ENCODE data around the gene ATXN7L2. TPM values are rescaled to one million over a fixed set of nuclear protein-coding genes. Genes with fewer than 3 reads are reported as not detected.
A peak's percentile ranks its signal among the peaks of the same experiment; 100 is the strongest.
"Not testable (repeated sequence)": the region's sequence is repeated elsewhere in the genome, so short reads cannot be mapped to it uniquely, and the experiment has no call there.

The ATXN7L2 gene
- total RNA-seq = 10 to 100 TPM; 14.5 to 15.3 TPM

DNA sequence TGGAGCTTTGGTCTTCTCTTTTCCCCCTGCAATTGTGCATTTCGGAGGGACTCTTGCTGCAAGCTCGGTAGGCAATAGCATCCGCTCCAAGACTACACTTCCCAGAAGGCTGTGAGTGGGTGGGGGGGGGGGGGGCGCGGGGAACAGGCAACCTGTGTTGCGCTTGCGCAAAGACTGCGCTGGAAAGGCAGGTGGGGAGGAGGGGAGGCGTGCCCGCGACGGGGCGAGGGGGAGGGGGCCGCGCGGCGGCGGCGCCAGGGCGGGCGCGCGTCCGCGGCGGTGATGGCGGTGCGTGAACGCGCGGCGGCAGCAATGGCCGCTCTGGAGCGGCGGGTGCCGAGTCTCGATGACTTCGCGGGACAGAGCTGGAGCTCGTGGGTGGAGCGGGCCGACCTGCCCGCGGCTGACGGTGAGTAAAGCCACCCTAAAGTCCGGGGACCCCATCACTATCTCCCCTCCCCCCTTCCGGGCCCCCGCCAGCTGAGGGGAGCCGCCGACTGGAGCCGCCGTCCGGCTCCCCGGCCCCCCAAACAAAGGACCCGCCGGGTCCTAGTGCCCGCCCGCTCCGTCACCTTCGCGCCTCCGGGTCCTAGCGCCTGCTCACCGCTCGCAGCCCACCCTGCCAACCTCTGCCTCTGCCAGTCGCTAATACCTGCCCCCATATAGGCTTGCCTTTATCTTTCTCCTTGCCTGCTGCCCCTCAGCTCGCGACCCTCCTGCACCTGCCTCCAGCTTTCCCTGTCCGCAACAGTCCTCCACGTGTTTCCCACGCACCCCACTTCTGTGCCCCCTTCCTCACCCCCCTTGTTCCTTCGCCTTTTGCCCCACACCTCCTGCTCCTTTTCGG lies at the start of gene ATXN7L2:
Gene ATXN7L2, plus strand, starts transcription at position 234 of the 847 bp plus-strand sequence. Its CDS starts 49 bp downstream, at position 283.
- H3K4me1 Mint-ChIP-seq = peaks cover 27% of the 10 kb centered on the region
- H3K36me3 Mint-ChIP-seq (ENCODE audit: low read depth) = peaks cover 26% of the 10 kb centered on the region
- peak; percentile 77 for ATAC-seq (replicated peaks)
- H3K27me3 Mint-ChIP-seq = no peaks in the 10 kb centered on the region
- peak within 1 kb of the TSS; percentile 92 for H3K27ac Mint-ChIP-seq
- peak within 1 kb of the TSS; percentile 91 for H3K4me3 Mint-ChIP-seq
- no peaks in the 10 kb centered on the region for H3K9me3 Mint-ChIP-seq

GRCh38 chr1:109434484-109434883 lies 49.2 kb upstream of the ATXN7L2 start:
- no peak overlapping the region for H3K4me3 Mint-ChIP-seq
- H3K27me3 Mint-ChIP-seq = peaks cover 6% of the 10 kb centered on the region
- no peaks in the 10 kb centered on the region for H3K4me1 Mint-ChIP-seq
- no peak overlapping the region for H3K27ac Mint-ChIP-seq
- H3K36me3 Mint-ChIP-seq (ENCODE audit: low read depth) = no peaks in the 10 kb centered on the region
- ATAC-seq (replicated peaks) = no peak
- H3K9me3 Mint-ChIP-seq = no peaks in the 10 kb centered on the region

DNA sequence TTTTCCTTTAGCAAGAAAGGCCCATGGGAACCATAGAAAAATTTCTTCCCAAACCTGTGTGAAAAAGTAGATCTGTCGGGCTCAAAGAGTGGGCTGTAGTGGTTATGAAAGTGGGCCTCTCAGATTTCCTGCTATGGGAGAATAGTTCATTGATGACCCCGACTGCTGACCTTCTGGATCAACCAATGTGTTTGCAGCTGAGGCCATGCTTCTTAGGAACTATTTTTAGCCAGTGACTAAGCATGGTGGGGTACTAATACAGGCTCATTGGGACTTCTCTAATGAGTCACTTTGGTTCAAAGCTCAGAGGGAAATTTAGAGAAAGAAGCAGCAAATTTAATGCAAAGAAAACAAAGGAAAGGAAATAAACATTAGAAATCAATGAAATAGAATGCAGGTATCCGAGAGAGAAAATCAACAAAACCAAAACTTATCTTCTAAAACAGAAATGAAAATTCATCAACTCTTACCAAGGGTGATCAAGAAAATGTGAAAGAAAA lies 44.9 kb upstream of the ATXN7L2 start:
- Mint-ChIP-seq H3K27ac (no peak overlapping the region), H3K36me3 (ENCODE audit: low read depth) (no peaks in the 10 kb centered on the region), H3K27me3 (peaks cover 6% of the 10 kb centered on the region), H3K4me3 (no peak overlapping the region), H3K9me3 (no peaks in the 10 kb centered on the region), H3K4me1 (no peaks in the 10 kb centered on the region)
- ATAC-seq (replicated peaks) = peak; percentile 80

- ATAC-seq (replicated peaks) = no peak
- Mint-ChIP-seq H3K9me3 (no peaks in the 10 kb centered on the region), H3K27me3 (peaks cover 4% of the 10 kb centered on the region), H3K27ac (no peak overlapping the region), H3K4me3 (no peak overlapping the region), H3K4me1 (no peaks in the 10 kb centered on the region), H3K36me3 (ENCODE audit: low read depth) (no peaks in the 10 kb centered on the region)
Observed at GRCh38 chr1:109441069-109441468, 42.6 kb upstream of the ATXN7L2 start.

DNA sequence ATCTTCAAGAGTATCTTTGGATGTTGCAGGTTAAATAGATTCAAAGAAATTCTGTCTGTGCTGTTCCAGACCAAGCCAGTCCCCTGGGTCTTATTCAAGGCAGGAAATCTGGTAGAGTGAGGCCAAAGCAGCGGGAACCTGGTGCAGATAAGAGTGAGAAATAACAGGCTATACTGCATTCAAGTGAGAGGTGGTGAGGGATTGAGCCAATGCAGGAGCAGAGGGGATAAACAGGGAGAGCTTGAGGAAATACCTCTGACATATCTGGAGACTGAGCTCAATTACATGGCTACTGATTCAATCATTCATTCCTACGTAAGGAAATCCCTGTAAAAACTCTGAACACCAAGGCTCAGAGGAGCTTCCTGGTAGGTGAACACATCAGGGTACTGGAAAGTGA lies 40.2 kb upstream of the ATXN7L2 start:
- Mint-ChIP-seq H3K9me3 (no peaks in the 10 kb centered on the region), H3K27me3 (peaks cover 9% of the 10 kb centered on the region), H3K4me3 (no peak overlapping the region)

DNA sequence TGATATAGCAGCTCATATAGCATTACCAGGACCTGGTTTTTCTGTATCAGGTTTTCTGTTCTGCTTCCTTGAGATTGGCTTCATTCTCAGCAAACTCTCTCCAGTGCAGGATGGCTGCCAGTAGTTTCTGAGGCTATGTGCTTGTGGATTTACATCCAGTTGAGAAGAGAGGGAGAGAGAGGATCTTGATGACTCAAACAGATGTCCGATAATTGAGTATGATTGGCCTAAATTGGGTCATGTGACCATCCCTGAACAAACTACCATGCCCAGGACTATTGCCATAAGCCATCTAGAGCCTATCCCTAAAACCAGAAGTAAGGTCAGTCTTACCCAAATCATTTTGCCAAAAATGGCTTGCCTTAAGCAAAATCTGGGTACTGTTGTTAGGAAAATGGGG lies 39.4 kb upstream of the ATXN7L2 start:
- H3K27ac Mint-ChIP-seq = no peak overlapping the region
- H3K4me1 Mint-ChIP-seq = no peaks in the 10 kb centered on the region
- H3K9me3 Mint-ChIP-seq = no peaks in the 10 kb centered on the region
- H3K36me3 Mint-ChIP-seq (ENCODE audit: low read depth) = no peaks in the 10 kb centered on the region
- no peak overlapping the region for H3K4me3 Mint-ChIP-seq
- no peak for ATAC-seq (replicated peaks)
- H3K27me3 Mint-ChIP-seq = peaks cover 9% of the 10 kb centered on the region

More for the DNA sequence above, 40.2 kb upstream of the ATXN7L2 start:
- no peaks in the 10 kb centered on the region for H3K36me3 Mint-ChIP-seq (ENCODE audit: low read depth)
- H3K27ac Mint-ChIP-seq = no peak overlapping the region
- H3K4me1 Mint-ChIP-seq = no peaks in the 10 kb centered on the region
- ATAC-seq (replicated peaks) = no peak

DNA sequence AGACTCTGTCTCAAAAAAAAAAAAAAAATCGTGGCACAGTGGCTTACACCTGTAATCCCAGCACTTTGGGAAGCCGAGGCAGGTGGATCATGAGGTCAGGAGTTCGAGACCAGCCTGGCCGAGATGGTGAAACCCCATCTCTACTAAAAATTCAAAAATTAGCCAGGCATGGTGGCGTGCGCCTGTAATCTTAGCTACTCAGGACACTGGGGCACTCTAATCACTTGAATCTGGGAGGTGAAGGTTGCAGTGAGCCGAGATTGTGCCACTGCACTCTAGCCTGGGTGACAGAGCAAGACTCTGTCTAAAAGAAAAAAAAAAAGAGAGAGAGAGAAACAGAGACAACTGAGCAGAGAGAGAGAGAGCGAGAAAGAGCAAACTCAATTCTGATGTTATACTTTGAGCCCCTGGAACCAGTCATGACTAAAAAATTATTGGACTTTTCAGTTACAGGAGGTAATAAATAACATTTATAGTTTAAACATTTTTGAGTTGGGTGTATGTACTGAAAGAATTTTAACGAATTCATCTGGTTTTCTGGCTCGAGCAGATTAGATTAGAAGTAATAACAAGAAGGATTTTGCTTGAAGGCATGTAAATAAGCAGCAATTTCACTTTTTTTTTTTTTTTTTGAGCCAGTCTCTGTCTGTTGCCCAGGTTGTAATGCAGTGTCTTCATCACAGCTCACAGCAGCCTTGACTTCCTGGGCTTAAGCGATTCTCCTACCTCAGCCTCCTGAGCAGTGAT lies 37.6 kb upstream of the ATXN7L2 start:
- H3K9me3 Mint-ChIP-seq; H3K27ac Mint-ChIP-seq; H3K36me3 Mint-ChIP-seq (ENCODE audit: low read depth); H3K4me1 Mint-ChIP-seq; ATAC-seq (replicated peaks); H3K4me3 Mint-ChIP-seq: not testable (repeated sequence)
- H3K27me3 Mint-ChIP-seq = peaks cover 16% of the 10 kb centered on the region

- Mint-ChIP-seq H3K27me3 (peaks cover 19% of the 10 kb centered on the region), H3K36me3 (ENCODE audit: low read depth) (no peaks in the 10 kb centered on the region), H3K9me3 (no peaks in the 10 kb centered on the region), H3K4me1 (no peaks in the 10 kb centered on the region), H3K27ac (no peak overlapping the region), H3K4me3 (no peak overlapping the region)
- ATAC-seq (replicated peaks) = no peak
Observed at GRCh38 chr1:109447524-109447923, 36.2 kb upstream of the ATXN7L2 start.

DNA sequence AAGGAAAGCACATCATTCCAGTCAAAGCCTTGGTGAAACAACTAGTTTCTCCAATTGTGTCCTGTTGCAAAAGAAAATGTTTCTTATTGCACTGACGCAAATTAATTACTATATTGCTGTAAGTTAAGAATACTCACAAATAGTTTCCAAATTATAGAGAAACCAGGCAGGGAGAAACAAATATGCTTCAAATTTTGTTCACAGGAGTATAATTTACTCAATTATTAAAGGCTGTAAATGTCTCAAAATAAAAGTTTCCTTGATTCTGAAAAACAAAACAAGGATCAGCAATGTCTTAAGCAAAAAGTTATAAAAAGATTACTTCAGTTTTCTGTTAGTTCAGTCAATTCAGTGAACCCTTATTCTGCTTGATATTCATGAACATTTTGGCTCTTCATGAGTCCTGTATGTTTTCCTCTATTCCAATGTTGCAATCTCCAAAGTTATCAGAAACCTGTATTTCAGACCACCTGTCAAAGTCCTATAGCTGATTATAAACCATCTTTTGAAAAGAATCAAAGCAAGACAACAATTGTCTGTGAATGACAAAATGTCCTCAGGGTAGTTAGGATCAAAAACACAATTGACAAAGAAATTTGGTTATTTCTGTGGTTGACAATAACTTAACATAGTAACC lies 29.1 kb upstream of the ATXN7L2 start:
- peaks cover 10% of the 10 kb centered on the region for H3K9me3 Mint-ChIP-seq
- H3K4me1 Mint-ChIP-seq = no peaks in the 10 kb centered on the region
- H3K27me3 Mint-ChIP-seq = peaks cover 30% of the 10 kb centered on the region
- no peak for ATAC-seq (replicated peaks)
- no peak overlapping the region for H3K4me3 Mint-ChIP-seq
- H3K27ac Mint-ChIP-seq = no peak overlapping the region
- H3K36me3 Mint-ChIP-seq (ENCODE audit: low read depth) = no peaks in the 10 kb centered on the region

DNA sequence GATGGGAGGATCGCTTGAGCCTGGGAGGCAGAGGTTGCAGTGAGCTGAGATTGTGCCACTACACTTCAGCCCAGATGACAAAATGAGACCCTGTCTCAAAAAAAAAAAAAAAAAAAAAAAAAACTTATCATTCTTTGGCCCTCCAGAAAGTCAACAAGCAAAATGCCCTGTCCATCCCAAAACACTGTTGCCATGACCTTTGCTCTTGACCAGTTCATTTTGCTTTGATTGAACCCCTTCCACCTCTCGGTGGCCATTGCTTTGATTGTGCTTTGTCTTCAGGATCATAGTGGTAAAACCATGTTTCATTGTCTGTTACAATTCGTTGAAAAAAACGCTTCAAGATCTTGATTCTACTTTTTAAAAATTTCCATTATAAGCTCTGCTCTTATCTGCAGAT lies 25.9 kb upstream of the ATXN7L2 start:
- no peak overlapping the region for H3K4me3 Mint-ChIP-seq
- peaks cover 10% of the 10 kb centered on the region for H3K9me3 Mint-ChIP-seq
- H3K27ac Mint-ChIP-seq = no peak overlapping the region
- H3K4me1 Mint-ChIP-seq = no peaks in the 10 kb centered on the region
- no peaks in the 10 kb centered on the region for H3K36me3 Mint-ChIP-seq (ENCODE audit: low read depth)
- H3K27me3 Mint-ChIP-seq = peaks cover 29% of the 10 kb centered on the region
- no peak for ATAC-seq (replicated peaks)

GRCh38 chr1:109466125-109466451 lies 17.6 kb upstream of the ATXN7L2 start:
- ATAC-seq (replicated peaks) = no peak
- Mint-ChIP-seq H3K36me3 (ENCODE audit: low read depth) (no peaks in the 10 kb centered on the region), H3K27ac (no peak overlapping the region), H3K4me3 (peak overlapping the region; percentile 61), H3K27me3 (peaks cover 46% of the 10 kb centered on the region), H3K4me1 (no peaks in the 10 kb centered on the region), H3K9me3 (no peaks in the 10 kb centered on the region)

GRCh38 chr1:109466452-109467300 lies 17.0 kb upstream of the ATXN7L2 start, which contains the start of gene SYPL2:
Gene SYPL2 (plus strand): TSS chr1:109466546. CDS start chr1:109466844, 298 bp downstream.
- Mint-ChIP-seq H3K9me3 (no peaks in the 10 kb centered on the region), H3K4me1 (no peaks in the 10 kb centered on the region), H3K4me3 (peak within 1 kb of the TSS; percentile 61), H3K36me3 (ENCODE audit: low read depth) (no peaks in the 10 kb centered on the region), H3K27me3 (peaks cover 44% of the 10 kb centered on the region), H3K27ac (no peak within 1 kb of the TSS)
- ATAC-seq (replicated peaks) = peak; percentile 58

GRCh38 chr1:109467301-109467777 lies 16.4 kb upstream of the ATXN7L2 start:
- Mint-ChIP-seq H3K27ac (no peak overlapping the region), H3K4me3 (no peak overlapping the region), H3K4me1 (no peaks in the 10 kb centered on the region), H3K27me3 (peaks cover 44% of the 10 kb centered on the region), H3K36me3 (ENCODE audit: low read depth) (no peaks in the 10 kb centered on the region), H3K9me3 (no peaks in the 10 kb centered on the region)
- no peak for ATAC-seq (replicated peaks)

DNA sequence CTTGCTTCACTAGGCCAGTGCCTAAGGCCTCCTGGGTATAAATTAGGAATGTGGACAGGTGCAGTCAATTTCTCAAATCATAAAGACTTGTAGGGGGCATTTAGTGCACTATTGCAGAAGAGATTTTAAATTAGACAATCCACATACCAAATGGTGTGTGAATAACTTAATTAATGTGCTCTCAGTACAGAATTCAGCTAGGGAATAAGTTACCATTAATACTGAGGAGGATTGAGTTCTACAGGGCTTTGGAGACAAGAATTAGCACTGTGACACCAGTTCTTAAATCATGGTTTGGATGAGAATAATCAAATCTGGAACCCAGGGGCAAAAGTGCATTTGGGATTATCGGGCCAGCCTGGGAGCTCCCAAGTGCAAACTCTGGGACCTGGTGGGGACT lies 15.6 kb upstream of the ATXN7L2 start:
- H3K4me3 Mint-ChIP-seq = no peak overlapping the region
- peaks cover 44% of the 10 kb centered on the region for H3K27me3 Mint-ChIP-seq

More for the DNA sequence above, 15.6 kb upstream of the ATXN7L2 start:
- Mint-ChIP-seq H3K36me3 (ENCODE audit: low read depth) (no peaks in the 10 kb centered on the region), H3K27ac (no peak overlapping the region), H3K9me3 (no peaks in the 10 kb centered on the region), H3K4me1 (no peaks in the 10 kb centered on the region)
- no peak for ATAC-seq (replicated peaks)
